WI38 (cell line): ENCODE measurements around the gene LRP1B.

Experiments used
- H3K4me3 ChIP-seq: 2 replicates; pipeline ENCODE4 v1.5.1; 2011; ENCODE audit warnings: low read depth, mild to moderate bottlenecking, control low read depth, low read length
- CTCF ChIP-seq: IDR thresholded peaks from 2 replicates; pipeline ENCODE4 v1.5.1; 2012; ENCODE audit warnings: low read depth, mild to moderate bottlenecking, control low read depth, low read length

LRP1B gene

GRCh38 chr2:141652308-141652707 is 478.5 kb downstream of the LRP1B start:
- no peak overlapping the region for H3K4me3 ChIP-seq
- no peak for TF ChIP-seq CTCF

- no peak for TF ChIP-seq CTCF
- no peak overlapping the region for H3K4me3 ChIP-seq
These were observed 483.5 kb downstream of the LRP1B start for GRCh38 chr2:141647353-141647752.

- no peak for TF ChIP-seq CTCF
- H3K4me3 ChIP-seq: no peak overlapping the region
These were observed 489.4 kb downstream of the LRP1B start for GRCh38 chr2:141641462-141641861.

GRCh38 chr2:141639809-141640208 is 491.0 kb downstream of the LRP1B start:
- TF ChIP-seq CTCF: no peak
- H3K4me3 ChIP-seq: no peak overlapping the region

GRCh38 chr2:141633132-141633531 is 497.7 kb downstream of the LRP1B start:
- H3K4me3 ChIP-seq: no peak overlapping the region
- no peak for TF ChIP-seq CTCF

GRCh38 chr2:141630407-141630930 is 500.3 kb downstream of the LRP1B start:
- no peak overlapping the region for H3K4me3 ChIP-seq
- TF ChIP-seq CTCF: no peak

GRCh38 chr2:141620372-141620771 is 510.4 kb downstream of the LRP1B start:
- no peak for TF ChIP-seq CTCF

More at GRCh38 chr2:141620372-141620771, 510.4 kb downstream of the LRP1B start:
- H3K4me3 ChIP-seq: no peak overlapping the region
